Heart left ventricle (tissue), 13 donors: ENCODE results near the gene URM1.

ENCODE experiments used
- CTCF ChIP-seq, 12 donors: fragments of 200-600 bp; sonication (generic) in 4 of 12; IDR thresholded peaks; one replicate each; pipeline versions ENCODE4 v1.5.0 to v1.8.0; 2018 to 2022; ENCODE audit warnings: antibody characterized with exemption in 12 of 12, mild to moderate bottlenecking in 5 of 12
- POLR2A ChIP-seq, 2 donors: fragments of 450-650 bp; IDR thresholded peaks; one replicate each; pipeline ENCODE4 v1.6.1; 2017; ENCODE audit warnings: antibody characterized with exemption in 2 of 2, mild to moderate bottlenecking in 2 of 2, moderate library complexity in 2 of 2
- donor health status: ischemic (EF 13 %, LVEDD 7.1; RV severe dilation, severe dysfunction).
- donor health status: DM: no; HTN: yes; CAD: no.
- donor health status: DM: no; HTN: no; CAD: no.
- donor health status: ischemic (EF 25% LVEDD 6.9; RV normal size, moderate dysfunction).
- donor health status: ischemic (EF 25% LVEDD 5.7; RV mildly dilated, moderate dysfunction).
- donor health status: ischemic (EF 35%, LVEDD 5.7; RV mildly dilated, moderate dysfunction).
- donor health status: nonischemic (EF 11% LVEDD 7.7; RV severe dilation, severe dysfunction).
- donor health status: DM: yes; HTN: yes; CAD: no.
- donor health status: PGD.
- donor health status: ischemic (EF 29% LVEDD 5.4; RV normal size, mild dysfunction).
- donor health status: nonischemic (EF 23%, LVEDD 6.1; RV moderate dilation, normal function).

GRCh38 chr9:128431207-128431606 is 60.0 kb downstream of the URM1 start:
- no peak for TF ChIP-seq CTCF (IDR thresholded peaks at IDR 0.05)
- TF ChIP-seq POLR2A (IDR thresholded peaks at IDR 0.05), result no peak
